Tibial nerve (tissue), 4 donors: ENCODE results near the gene TVP23A.

ENCODE experiments used
- CTCF ChIP-seq, 5 experiments: fragments of 200-600 bp in 3 of 5; fragments of 450-650 bp in 2 of 5; sonication (generic) in 3 of 5; IDR thresholded peaks; one replicate each; pipeline ENCODE4 v1.5.1; 2016 to 2019; ENCODE audit warnings: antibody characterized with exemption in 5 of 5, mild to moderate bottlenecking in 3 of 5, moderate library complexity in 2 of 5
- EP300 ChIP-seq, 2 donors: sonication (generic); formaldehyde crosslinking; IDR thresholded peaks; one replicate each; pipeline ENCODE4 v1.6.1; 2017; ENCODE audit warnings: antibody characterized with exemption in 2 of 2, mild to moderate bottlenecking in 1 of 2

DNA sequence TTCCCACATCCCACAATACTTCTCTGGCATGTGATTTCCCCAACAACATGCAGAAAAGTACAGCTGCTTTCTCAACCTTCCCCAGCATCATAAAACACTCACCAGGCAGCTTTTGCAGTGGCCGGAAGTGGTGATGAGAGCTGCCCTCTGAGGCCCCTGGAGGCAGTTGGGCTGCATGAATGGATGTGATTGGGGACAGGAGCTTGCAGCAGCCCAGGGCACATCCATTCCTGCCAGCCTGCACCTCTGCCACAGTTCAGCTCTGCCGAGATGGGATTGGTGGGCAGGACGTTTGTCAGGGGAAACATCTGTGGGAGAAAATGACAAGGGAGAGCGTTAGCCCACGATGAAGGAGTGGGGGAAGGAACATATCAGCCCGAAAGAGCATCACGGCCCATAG, 55.1 kb downstream of the TVP23A start:
- TF ChIP-seq CTCF (IDR thresholded peaks at IDR 0.05) (no peak), EP300 (IDR thresholded peaks at IDR 0.05) (no peak)
